Calu3 (cell line): Measurements from ENCODE around the gene TRIO. TPM values are rescaled to one million over a fixed set of nuclear protein-coding genes. Genes with fewer than 3 reads are reported as not detected.

Experiments
- BruUV-seq: library from RNA; stranded (reverse); fragments of 400-500 nt; replicated peaks from 2 replicates; lab custom pipeline; 2021; lab: Mats Ljungman, UMichigan
- CTCF ChIA-PET: fragments of 300-600 bp; sonication (Branson Sonifier 250); formaldehyde crosslinking; loops from one replicate; lab custom pipeline; 2022; ENCODE audit warnings: antibody characterized with exemption; lab: Charles Lee
- DNase-seq: peaks from one replicate; pipeline ENCODE4 v3.0.0; 2022
- H3K27ac Mint-ChIP-seq: one replicate; pipeline ENCODE4 v1.8.0; 2022; ENCODE audit warnings: mixed read lengths; ENCODE audit not compliant: unreplicated experiment
- H3K27me3 Mint-ChIP-seq: one replicate; pipeline ENCODE4 v1.8.0; 2022; ENCODE audit warnings: mixed read lengths; ENCODE audit not compliant: unreplicated experiment
- H3K36me3 Mint-ChIP-seq: one replicate; pipeline ENCODE4 v1.8.0; 2022; ENCODE audit warnings: mild to moderate bottlenecking, moderate library complexity, mixed read lengths; ENCODE audit not compliant: insufficient read depth, unreplicated experiment
- H3K4me1 Mint-ChIP-seq: one replicate; pipeline ENCODE4 v1.8.0; 2022; ENCODE audit warnings: mild to moderate bottlenecking, low read depth, mixed read lengths; ENCODE audit not compliant: unreplicated experiment
- H3K4me3 Mint-ChIP-seq: one replicate; pipeline ENCODE4 v1.8.0; 2022; ENCODE audit warnings: mild to moderate bottlenecking, low read depth, moderate library complexity, mixed read lengths; ENCODE audit not compliant: unreplicated experiment
- H3K9me3 Mint-ChIP-seq: one replicate; pipeline ENCODE4 v1.8.0; 2022; ENCODE audit warnings: low read depth, mixed read lengths; ENCODE audit not compliant: unreplicated experiment
- intact Hi-C: fragments of 100-400 bp; cut with micrococcal nuclease; formaldehyde crosslinking; loops from one replicate; pipeline ENCODE4 v1.10.0; 2022; ENCODE audit not compliant: unreplicated experiment
- total RNA-seq: library from RNA; stranded (reverse); gene quantifications from 2 replicates; pipeline ENCODE4 v1.2.3, GENCODE V29; 2022
- TF ChIP-seq, protein P1 (sequence below): fragments of 200-600 bp; IDR thresholded peaks from one replicate; pipeline ENCODE4 v1.8.0; 2022; ENCODE audit warnings: antibody characterized with exemption; ENCODE audit not compliant: unreplicated experiment

The TRIO gene
- total RNA-seq, 1 experiment from 2014 or later = 183 TPM

- peaks cover 21% of the 10 kb centered on the region for H3K4me1 Mint-ChIP-seq
Measured at GRCh38 chr5:14342306-14342705, 199.2 kb downstream of the TRIO start.

DNA sequence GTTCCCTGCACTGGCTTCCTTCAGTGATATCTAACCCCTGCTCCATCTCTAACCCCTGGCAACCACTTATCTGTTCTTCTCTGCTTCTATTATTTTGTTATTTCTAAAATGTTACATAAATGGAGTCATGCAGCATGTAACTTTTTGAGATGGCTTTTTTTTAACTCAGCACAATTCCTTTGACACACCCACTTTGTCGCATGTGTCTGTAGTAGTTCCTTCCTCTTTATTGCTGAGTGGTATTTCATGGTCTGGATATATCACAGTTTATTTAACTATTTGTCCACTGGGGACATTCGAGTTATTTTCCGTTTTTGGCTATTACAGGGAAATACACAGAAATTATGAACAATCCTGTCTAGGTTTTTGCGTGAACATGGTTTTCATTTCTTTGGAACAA is 200.2 kb downstream of the TRIO start:
- TF ChIP-seq, protein P1, sequence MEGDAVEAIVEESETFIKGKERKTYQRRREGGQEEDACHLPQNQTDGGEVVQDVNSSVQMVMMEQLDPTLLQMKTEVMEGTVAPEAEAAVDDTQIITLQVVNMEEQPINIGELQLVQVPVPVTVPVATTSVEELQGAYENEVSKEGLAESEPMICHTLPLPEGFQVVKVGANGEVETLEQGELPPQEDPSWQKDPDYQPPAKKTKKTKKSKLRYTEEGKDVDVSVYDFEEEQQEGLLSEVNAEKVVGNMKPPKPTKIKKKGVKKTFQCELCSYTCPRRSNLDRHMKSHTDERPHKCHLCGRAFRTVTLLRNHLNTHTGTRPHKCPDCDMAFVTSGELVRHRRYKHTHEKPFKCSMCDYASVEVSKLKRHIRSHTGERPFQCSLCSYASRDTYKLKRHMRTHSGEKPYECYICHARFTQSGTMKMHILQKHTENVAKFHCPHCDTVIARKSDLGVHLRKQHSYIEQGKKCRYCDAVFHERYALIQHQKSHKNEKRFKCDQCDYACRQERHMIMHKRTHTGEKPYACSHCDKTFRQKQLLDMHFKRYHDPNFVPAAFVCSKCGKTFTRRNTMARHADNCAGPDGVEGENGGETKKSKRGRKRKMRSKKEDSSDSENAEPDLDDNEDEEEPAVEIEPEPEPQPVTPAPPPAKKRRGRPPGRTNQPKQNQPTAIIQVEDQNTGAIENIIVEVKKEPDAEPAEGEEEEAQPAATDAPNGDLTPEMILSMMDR = no peak
- H3K4me3 Mint-ChIP-seq = no peak overlapping the region
- no peak for DNase-seq
- H3K9me3 Mint-ChIP-seq = peaks cover 3% of the 10 kb centered on the region
- H3K27ac Mint-ChIP-seq = no peak overlapping the region
- BruUV-seq = no TSS peak
- H3K4me1 Mint-ChIP-seq = peaks cover 21% of the 10 kb centered on the region
- intact Hi-C loops = loop anchor here (5.0 kb wide), 1 partner anchor 356 kb away; no protein-coding TSS in a partner anchor
- H3K27me3 Mint-ChIP-seq = no peaks in the 10 kb centered on the region
- peaks cover 29% of the 10 kb centered on the region for H3K36me3 Mint-ChIP-seq
- CTCF ChIA-PET = no interaction called here

More at GRCh38 chr5:14342306-14342705, 199.2 kb downstream of the TRIO start:
- peak; percentile 39 for DNase-seq
- CTCF ChIA-PET = no interaction called here
- Mint-ChIP-seq H3K4me3 (no peak overlapping the region), H3K27me3 (no peaks in the 10 kb centered on the region), H3K36me3 (peaks cover 33% of the 10 kb centered on the region), H3K9me3 (peaks cover 3% of the 10 kb centered on the region), H3K27ac (peak overlapping the region; percentile 44)
- BruUV-seq = no TSS peak
- TF ChIP-seq, protein P1 = no peak
- intact Hi-C loops = loop anchor here (5.0 kb wide), 1 partner anchor 355 kb away; no protein-coding TSS in a partner anchor

GRCh38 chr5:14347522-14347921 is 204.4 kb downstream of the TRIO start:
- TF ChIP-seq, protein P1 = no peak
- no peak for DNase-seq
- Mint-ChIP-seq H3K9me3 (peaks cover 3% of the 10 kb centered on the region), H3K27ac (no peak overlapping the region), H3K36me3 (peaks cover 28% of the 10 kb centered on the region), H3K27me3 (no peaks in the 10 kb centered on the region), H3K4me3 (no peak overlapping the region), H3K4me1 (peaks cover 3% of the 10 kb centered on the region)
- intact Hi-C loops = no loop called here
- CTCF ChIA-PET = no interaction called here
- no TSS peak for BruUV-seq

DNA sequence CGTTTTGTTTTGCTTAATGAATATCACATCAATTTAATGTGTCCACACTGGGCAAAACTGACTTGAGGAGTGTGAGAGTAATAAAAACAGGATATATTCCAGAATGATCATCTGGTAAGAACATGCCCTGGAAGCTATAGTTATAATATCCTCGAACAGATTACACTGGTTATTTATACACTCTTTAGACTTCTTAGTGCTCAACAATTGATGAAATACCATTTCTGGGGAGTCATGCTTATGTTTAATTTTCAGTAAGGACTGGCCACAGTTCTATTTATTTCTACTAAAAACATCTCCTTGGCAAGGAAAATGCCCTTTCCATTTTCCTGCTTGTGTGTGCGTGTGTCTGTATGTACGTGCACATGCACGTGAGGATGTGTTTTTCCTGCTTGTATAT is 205.0 kb downstream of the TRIO start:
- no peak overlapping the region for H3K27ac Mint-ChIP-seq
- CTCF ChIA-PET = no interaction called here
- DNase-seq = no peak
- no peak overlapping the region for H3K4me3 Mint-ChIP-seq
- H3K4me1 Mint-ChIP-seq = no peaks in the 10 kb centered on the region
- H3K36me3 Mint-ChIP-seq = peaks cover 23% of the 10 kb centered on the region
- no peaks in the 10 kb centered on the region for H3K27me3 Mint-ChIP-seq
- peaks cover 3% of the 10 kb centered on the region for H3K9me3 Mint-ChIP-seq
- TF ChIP-seq, protein P1 = no peak
- no TSS peak for BruUV-seq
- intact Hi-C loops = no loop called here
